Peyer's patch (tissue), 4 donors: ENCODE measurements around the gene DLG3. TPM values are rescaled to one million over a fixed set of nuclear protein-coding genes. Genes with fewer than 3 reads are reported as not detected.
A peak's percentile ranks its signal among the peaks of the same experiment; 100 is the strongest.

Experiments
- DNase-seq, 3 donors: peaks; one replicate each; pipeline ENCODE4 v3.0.0-alpha.2; 2017 to 2019
- H3K27ac ChIP-seq, 4 donors: fragments of 200-600 bp; sonication (generic); one replicate each; pipeline ENCODE4 v1.5.1; 2016 to 2019
- H3K27me3 ChIP-seq, 2 donors: fragments of 200-600 bp; sonication (generic); one replicate each; pipeline ENCODE4 v1.5.1; 2019
- H3K36me3 ChIP-seq, 3 donors: fragments of 200-600 bp; sonication (generic); one replicate each; pipeline ENCODE4 v1.5.1; 2016 to 2019
- H3K4me1 ChIP-seq, 4 donors: fragments of 200-600 bp; sonication (generic); one replicate each; pipeline ENCODE4 v1.5.1; 2016 to 2019
- H3K4me3 ChIP-seq, 4 donors: fragments of 200-600 bp; sonication (generic); 1 replicate in 3 of 4; 2 replicates in 1 of 4; pipeline ENCODE4 v1.5.1; 2016 to 2019; ENCODE audit warnings: mild to moderate bottlenecking in 1 of 4
- H3K9me3 ChIP-seq, 4 donors: fragments of 200-600 bp; sonication (generic); one replicate each; pipeline ENCODE4 v1.5.1; 2016 to 2019; ENCODE audit warnings: mild to moderate bottlenecking in 1 of 4
- CTCF ChIP-seq, 6 experiments: fragments of 450-650 bp in 4 of 6; fragments of 200-600 bp in 2 of 6; sonication (generic) in 1 of 6; IDR thresholded peaks; one replicate each; pipeline ENCODE4 v1.5.1; 2017 to 2019; ENCODE audit warnings: antibody characterized with exemption in 6 of 6, mild to moderate bottlenecking in 3 of 6, moderate library complexity in 1 of 6
- POLR2A ChIP-seq, 2 donors: fragments of 450-650 bp; IDR thresholded peaks; one replicate each; pipeline ENCODE4 v1.5.1; 2017; ENCODE audit warnings: antibody characterized with exemption in 2 of 2, mild to moderate bottlenecking in 2 of 2, moderate library complexity in 2 of 2
- total RNA-seq, 4 donors: library from RNA; depleted of rRNA; stranded (reverse); fragments of >200 nt; gene quantifications; one replicate each; pipeline ENCODE4 v1.1.0, GENCODE V29; 2016

The DLG3 gene
- total RNA-seq, 4 donors from 2014 or later: 33.8 to 58.9 (median 52.8) TPM

GRCh38 chrX:70549429-70549828 is 104.8 kb downstream of the DLG3 start:
- no peaks in the 10 kb centered on the region for H3K27me3 ChIP-seq
- no peak for DNase-seq
- no peak overlapping the region for H3K4me3 ChIP-seq
- H3K9me3 ChIP-seq: no peaks in the 10 kb centered on the region
- TF ChIP-seq CTCF (IDR thresholded peaks at IDR 0.05) (no peak), POLR2A (IDR thresholded peaks at IDR 0.05) (no peak)
- H3K27ac ChIP-seq: no peak overlapping the region
- H3K4me1 ChIP-seq: no peaks in the 10 kb centered on the region
- no peaks in the 10 kb centered on the region for H3K36me3 ChIP-seq

- Histone ChIP-seq H3K27ac (no peak overlapping the region), H3K36me3 (no peaks in the 10 kb centered on the region), H3K9me3 (no peaks in the 10 kb centered on the region), H3K4me1 (no peaks in the 10 kb centered on the region), H3K27me3 (no peaks in the 10 kb centered on the region), H3K4me3 (no peak overlapping the region)
- TF ChIP-seq POLR2A (IDR thresholded peaks at IDR 0.05): no peak
- TF ChIP-seq CTCF (IDR thresholded peaks at IDR 0.05): no peak
- DNase-seq: no peak
Measured at GRCh38 chrX:70552130-70552704, 107.6 kb downstream of the DLG3 start.

- no peak overlapping the region for H3K27ac ChIP-seq
- TF ChIP-seq CTCF (IDR thresholded peaks at IDR 0.05): no peak
- TF ChIP-seq POLR2A (IDR thresholded peaks at IDR 0.05): no peak
- H3K36me3 ChIP-seq: no peaks in the 10 kb centered on the region
Measured at GRCh38 chrX:70553516-70553915, 108.9 kb downstream of the DLG3 start.

GRCh38 chrX:70554081-70554480 is 109.4 kb downstream of the DLG3 start:
- no peak for DNase-seq
- Histone ChIP-seq H3K4me1 (no peaks in the 10 kb centered on the region), H3K4me3 (no peak overlapping the region), H3K27ac (no peak overlapping the region), H3K9me3 (no peaks in the 10 kb centered on the region), H3K27me3 (no peaks in the 10 kb centered on the region), H3K36me3 (no peaks in the 10 kb centered on the region)
- TF ChIP-seq POLR2A (IDR thresholded peaks at IDR 0.05) (no peak), CTCF (IDR thresholded peaks at IDR 0.05) (peak in 4 of 6 experiments; percentile 7 to 38 (median 31))

More at GRCh38 chrX:70553516-70553915, 108.9 kb downstream of the DLG3 start:
- Histone ChIP-seq H3K9me3 (no peaks in the 10 kb centered on the region), H3K4me3 (no peak overlapping the region), H3K27me3 (no peaks in the 10 kb centered on the region), H3K4me1 (no peaks in the 10 kb centered on the region)
- DNase-seq: no peak

- Histone ChIP-seq H3K4me1 (no peaks in the 10 kb centered on the region), H3K9me3 (no peaks in the 10 kb centered on the region), H3K4me3 (no peak overlapping the region), H3K27ac (no peak overlapping the region), H3K27me3 (no peaks in the 10 kb centered on the region), H3K36me3 (no peaks in the 10 kb centered on the region)
- DNase-seq: no peak
- TF ChIP-seq POLR2A (IDR thresholded peaks at IDR 0.05): no peak
- TF ChIP-seq CTCF (IDR thresholded peaks at IDR 0.05): no peak
Measured at GRCh38 chrX:70554523-70554922, 109.9 kb downstream of the DLG3 start.

- Histone ChIP-seq H3K9me3 (no peaks in the 10 kb centered on the region), H3K27ac (no peak overlapping the region), H3K27me3 (no peaks in the 10 kb centered on the region), H3K4me3 (no peak overlapping the region), H3K36me3 (no peaks in the 10 kb centered on the region), H3K4me1 (no peaks in the 10 kb centered on the region)
- no peak for DNase-seq
- TF ChIP-seq CTCF (IDR thresholded peaks at IDR 0.05) (no peak), POLR2A (IDR thresholded peaks at IDR 0.05) (no peak)
Measured at GRCh38 chrX:70554948-70555347, 110.3 kb downstream of the DLG3 start.
